ENCODE measurements around the gene ZNF23.

DNA sequence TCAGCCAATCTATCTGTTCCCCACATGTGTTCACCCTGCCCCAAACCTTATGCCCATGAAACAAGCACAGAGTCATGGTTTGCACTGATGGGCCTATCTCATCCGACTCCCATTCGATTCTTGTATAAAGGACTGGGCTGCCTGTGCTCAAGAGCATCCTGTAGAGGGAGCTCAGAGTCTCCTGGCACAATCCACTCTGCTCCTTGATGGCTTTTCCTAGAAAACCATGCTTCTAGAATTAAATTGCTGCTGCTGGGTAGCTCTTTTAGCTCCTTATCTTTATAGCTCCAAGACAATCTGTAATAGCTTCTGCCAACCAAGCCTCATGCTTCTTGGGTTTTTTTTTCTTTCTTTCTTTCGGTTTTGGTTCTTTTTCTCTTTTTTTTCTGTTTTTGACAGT is 17.4 kb upstream of the ZNF23 start:
- TF ChIP-seq, protein P1, sequence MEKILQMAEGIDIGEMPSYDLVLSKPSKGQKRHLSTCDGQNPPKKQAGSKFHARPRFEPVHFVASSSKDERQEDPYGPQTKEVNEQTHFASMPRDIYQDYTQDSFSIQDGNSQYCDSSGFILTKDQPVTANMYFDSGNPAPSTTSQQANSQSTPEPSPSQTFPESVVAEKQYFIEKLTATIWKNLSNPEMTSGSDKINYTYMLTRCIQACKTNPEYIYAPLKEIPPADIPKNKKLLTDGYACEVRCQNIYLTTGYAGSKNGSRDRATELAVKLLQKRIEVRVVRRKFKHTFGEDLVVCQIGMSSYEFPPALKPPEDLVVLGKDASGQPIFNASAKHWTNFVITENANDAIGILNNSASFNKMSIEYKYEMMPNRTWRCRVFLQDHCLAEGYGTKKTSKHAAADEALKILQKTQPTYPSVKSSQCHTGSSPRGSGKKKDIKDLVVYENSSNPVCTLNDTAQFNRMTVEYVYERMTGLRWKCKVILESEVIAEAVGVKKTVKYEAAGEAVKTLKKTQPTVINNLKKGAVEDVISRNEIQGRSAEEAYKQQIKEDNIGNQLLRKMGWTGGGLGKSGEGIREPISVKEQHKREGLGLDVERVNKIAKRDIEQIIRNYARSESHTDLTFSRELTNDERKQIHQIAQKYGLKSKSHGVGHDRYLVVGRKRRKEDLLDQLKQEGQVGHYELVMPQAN (conservative IDR thresholded peaks at IDR 0.05), result no peak
- no peak for TF ChIP-seq NR2C1 (IDR thresholded peaks at IDR 0.05)
- TF ChIP-seq, protein P2, sequence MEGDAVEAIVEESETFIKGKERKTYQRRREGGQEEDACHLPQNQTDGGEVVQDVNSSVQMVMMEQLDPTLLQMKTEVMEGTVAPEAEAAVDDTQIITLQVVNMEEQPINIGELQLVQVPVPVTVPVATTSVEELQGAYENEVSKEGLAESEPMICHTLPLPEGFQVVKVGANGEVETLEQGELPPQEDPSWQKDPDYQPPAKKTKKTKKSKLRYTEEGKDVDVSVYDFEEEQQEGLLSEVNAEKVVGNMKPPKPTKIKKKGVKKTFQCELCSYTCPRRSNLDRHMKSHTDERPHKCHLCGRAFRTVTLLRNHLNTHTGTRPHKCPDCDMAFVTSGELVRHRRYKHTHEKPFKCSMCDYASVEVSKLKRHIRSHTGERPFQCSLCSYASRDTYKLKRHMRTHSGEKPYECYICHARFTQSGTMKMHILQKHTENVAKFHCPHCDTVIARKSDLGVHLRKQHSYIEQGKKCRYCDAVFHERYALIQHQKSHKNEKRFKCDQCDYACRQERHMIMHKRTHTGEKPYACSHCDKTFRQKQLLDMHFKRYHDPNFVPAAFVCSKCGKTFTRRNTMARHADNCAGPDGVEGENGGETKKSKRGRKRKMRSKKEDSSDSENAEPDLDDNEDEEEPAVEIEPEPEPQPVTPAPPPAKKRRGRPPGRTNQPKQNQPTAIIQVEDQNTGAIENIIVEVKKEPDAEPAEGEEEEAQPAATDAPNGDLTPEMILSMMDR (IDR thresholded peaks at IDR 0.05 in 2 of 3, conservative IDR thresholded peaks at IDR 0.05 in 1 of 3; ENCODE audit: control insufficient read depth in 2 of 3, extremely low read depth in 1 of 3, insufficient read depth in 1 of 3, low read depth in 3 of 3, low read length in 3 of 3), result peak; percentile 40 to 45 (median 44); a peak in 5 of 6 replicates
- no peak for TF ChIP-seq POLR2AphosphoS2 (IDR thresholded peaks at IDR 0.05; ENCODE audit: low read depth, low read length)
- no peak for TF ChIP-seq CEBPB (IDR thresholded peaks at IDR 0.05; ENCODE audit: borderline replicate concordance in 1 of 2, low read depth in 2 of 2, low read length in 2 of 2)

All from GM12878 (cell line).